GM18951 (cell line): Measurements from ENCODE around the gene HSD11B2.

Experiments
- POLR2A ChIP-seq: IDR thresholded peaks from 4 replicates; pipeline ENCODE4 v1.6.1; 2011; ENCODE audit warnings: mild to moderate bottlenecking; ENCODE audit not compliant: insufficient read length, insufficient read depth; ENCODE audit errors: extremely low read depth
- in situ Hi-C: fragments of 300-500 bp; cut with MboI; formaldehyde crosslinking; loops from one replicate; pipeline ENCODE4 v1.12.0; 2022; ENCODE audit warnings: low sequenced_read_pairs, mixed read lengths, inconsistent platforms; ENCODE audit not compliant: unreplicated experiment

HSD11B2 gene

GRCh38 chr16:67438098-67438791 lies 7.3 kb downstream of the HSD11B2 start:
- TF ChIP-seq POLR2A = no peak
- in situ Hi-C loops = no loop called here

GRCh38 chr16:67438824-67439393 lies 8.0 kb downstream of the HSD11B2 start:
- no peak for TF ChIP-seq POLR2A
- in situ Hi-C loops = no loop called here

GRCh38 chr16:67441271-67441753 lies 10.4 kb downstream of the HSD11B2 start:
- TF ChIP-seq POLR2A = no peak
- in situ Hi-C loops = no loop called here

GRCh38 chr16:67441907-67442306 lies 11.0 kb downstream of the HSD11B2 start:
- in situ Hi-C loops = no loop called here
- TF ChIP-seq POLR2A = no peak

- TF ChIP-seq POLR2A = no peak
- in situ Hi-C loops = no loop called here
These were observed 11.8 kb downstream of the HSD11B2 start for GRCh38 chr16:67442581-67443255.

- in situ Hi-C loops = no loop called here
- no peak for TF ChIP-seq POLR2A
These were observed 12.3 kb downstream of the HSD11B2 start for GRCh38 chr16:67443265-67443664.

- no peak for TF ChIP-seq POLR2A
- in situ Hi-C loops = no loop called here
These were observed 13.6 kb downstream of the HSD11B2 start for GRCh38 chr16:67444259-67445125.

- in situ Hi-C loops = no loop called here
- TF ChIP-seq POLR2A = no peak
These were observed 14.2 kb downstream of the HSD11B2 start for GRCh38 chr16:67445126-67445426.

GRCh38 chr16:67445441-67445912 lies 14.6 kb downstream of the HSD11B2 start:
- no peak for TF ChIP-seq POLR2A
- in situ Hi-C loops = no loop called here

GRCh38 chr16:67445913-67446907 lies 15.3 kb downstream of the HSD11B2 start:
- no peak for TF ChIP-seq POLR2A
- in situ Hi-C loops = no loop called here

GRCh38 chr16:67446968-67447507 lies 16.1 kb downstream of the HSD11B2 start:
- in situ Hi-C loops = no loop called here
- TF ChIP-seq POLR2A = no peak
